A549 (cell line): Measurements from ENCODE around the gene HSPB9.

Experiments used
- CEBPB ChIP-seq, 2 experiments: fragments of >200 bp in 1 of 2; sonication (Bioruptor Twin) in 1 of 2; formaldehyde crosslinking in 1 of 2; IDR thresholded peaks; 2 replicates each; pipeline ENCODE4 v1.6.1; 2012 to 2016
- EP300 ChIP-seq, 2 experiments: fragments of >200 bp; sonication (Bioruptor Twin); formaldehyde crosslinking; IDR thresholded peaks; 2 replicates in 1 of 2; 3 replicates in 1 of 2; pipeline ENCODE4 v1.6.1; 2016 to 2017
- ESRRA ChIP-seq: fragments of 150-350 bp; IDR thresholded peaks from 2 replicates; pipeline ENCODE4 v1.6.1; 2014; ENCODE audit warnings: mild to moderate bottlenecking, low read length, borderline replicate concordance
- FOXS1 ChIP-seq: fragments of 250-450 bp; sonication (Bioruptor Pico); IDR thresholded peaks from 2 replicates; pipeline ENCODE4 v1.5.0; 2020; ENCODE audit warnings: mild to moderate bottlenecking, moderate library complexity
- HDAC2 ChIP-seq: fragments of 200-600 bp; sonication (generic); IDR thresholded peaks from 2 replicates; pipeline ENCODE4 v1.6.1; 2016
- JUN ChIP-seq, 2 experiments: fragments of >200 bp; sonication (Bioruptor Twin); formaldehyde crosslinking; IDR thresholded peaks; 2 replicates in 1 of 2; 3 replicates in 1 of 2; pipeline ENCODE4 v1.6.1; 2016 to 2017
- PHF8 ChIP-seq: fragments of 200-600 bp; sonication (generic); IDR thresholded peaks from 2 replicates; pipeline ENCODE4 v1.6.1; 2016; ENCODE audit warnings: low read depth, mild to moderate bottlenecking, antibody characterized with exemption, moderate library complexity, borderline replicate concordance
- RAD21 ChIP-seq, 2 experiments: fragments of >200 bp in 1 of 2; sonication (Bioruptor Twin) in 1 of 2; formaldehyde crosslinking in 1 of 2; IDR thresholded peaks in 1 of 2; conservative IDR thresholded peaks in 1 of 2; 2 replicates in 1 of 2; 3 replicates in 1 of 2; pipeline ENCODE4 v1.6.1; 2012 to 2018; ENCODE audit warnings: inconsistent platforms in 1 of 2
- TP53 ChIP-seq: fragments of 250-450 bp; sonication (Bioruptor Pico); IDR thresholded peaks from 2 replicates; pipeline ENCODE4 v1.5.0; 2021; ENCODE audit warnings: mild to moderate bottlenecking, moderate library complexity
- TF ChIP-seq, protein P1 (sequence below): fragments of >200 bp; sonication (Bioruptor Twin); formaldehyde crosslinking; IDR thresholded peaks from 3 replicates; pipeline ENCODE4 v1.5.1; 2016
- TF ChIP-seq, protein P2 (sequence below): IDR thresholded peaks from 2 replicates; pipeline ENCODE4 v1.6.1; 2012
- TF ChIP-seq, protein P3 (sequence below): fragments of 450-650 bp; IDR thresholded peaks from 2 replicates; pipeline ENCODE4 v1.6.1; 2014; ENCODE audit warnings: antibody characterized with exemption

DNA sequence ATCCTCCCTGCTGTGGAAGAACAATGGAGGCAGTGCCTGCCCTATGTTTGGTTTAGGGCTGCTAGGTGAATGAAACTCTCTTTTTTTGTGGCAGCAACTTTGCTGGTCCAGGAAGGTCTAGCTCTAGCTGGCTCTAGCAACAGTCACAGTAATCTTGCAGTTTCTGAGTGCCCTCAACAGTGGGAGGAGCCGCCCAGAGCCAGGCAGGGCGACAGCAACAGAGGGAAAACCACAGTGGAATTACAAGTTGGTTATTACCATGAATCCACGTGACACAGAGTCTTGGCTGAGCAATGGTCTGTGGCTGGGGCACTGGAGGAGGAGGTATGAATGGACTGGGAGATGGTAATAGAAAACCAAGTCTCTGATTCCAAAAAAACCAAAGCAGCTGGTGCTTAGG, 10.3 kb downstream of the HSPB9 start:
- TF ChIP-seq, protein P1, sequence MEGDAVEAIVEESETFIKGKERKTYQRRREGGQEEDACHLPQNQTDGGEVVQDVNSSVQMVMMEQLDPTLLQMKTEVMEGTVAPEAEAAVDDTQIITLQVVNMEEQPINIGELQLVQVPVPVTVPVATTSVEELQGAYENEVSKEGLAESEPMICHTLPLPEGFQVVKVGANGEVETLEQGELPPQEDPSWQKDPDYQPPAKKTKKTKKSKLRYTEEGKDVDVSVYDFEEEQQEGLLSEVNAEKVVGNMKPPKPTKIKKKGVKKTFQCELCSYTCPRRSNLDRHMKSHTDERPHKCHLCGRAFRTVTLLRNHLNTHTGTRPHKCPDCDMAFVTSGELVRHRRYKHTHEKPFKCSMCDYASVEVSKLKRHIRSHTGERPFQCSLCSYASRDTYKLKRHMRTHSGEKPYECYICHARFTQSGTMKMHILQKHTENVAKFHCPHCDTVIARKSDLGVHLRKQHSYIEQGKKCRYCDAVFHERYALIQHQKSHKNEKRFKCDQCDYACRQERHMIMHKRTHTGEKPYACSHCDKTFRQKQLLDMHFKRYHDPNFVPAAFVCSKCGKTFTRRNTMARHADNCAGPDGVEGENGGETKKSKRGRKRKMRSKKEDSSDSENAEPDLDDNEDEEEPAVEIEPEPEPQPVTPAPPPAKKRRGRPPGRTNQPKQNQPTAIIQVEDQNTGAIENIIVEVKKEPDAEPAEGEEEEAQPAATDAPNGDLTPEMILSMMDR, result no peak
- TF ChIP-seq CEBPB (IDR thresholded peaks at IDR 0.05) (no peak), JUN (IDR thresholded peaks at IDR 0.05) (no peak), EP300 (IDR thresholded peaks at IDR 0.05) (no peak), TP53 (CRISPR knock-in tag) (no peak), PHF8 (no peak), HDAC2 (no peak), RAD21 (conservative IDR thresholded peaks at IDR 0.05 in 1 of 2, IDR thresholded peaks at IDR 0.05 in 1 of 2) (no peak), FOXS1 (CRISPR knock-in tag) (no peak), ESRRA (no peak)
- TF ChIP-seq, protein P2, sequence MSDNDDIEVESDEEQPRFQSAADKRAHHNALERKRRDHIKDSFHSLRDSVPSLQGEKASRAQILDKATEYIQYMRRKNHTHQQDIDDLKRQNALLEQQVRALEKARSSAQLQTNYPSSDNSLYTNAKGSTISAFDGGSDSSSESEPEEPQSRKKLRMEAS, result no peak
- TF ChIP-seq, protein P3, sequence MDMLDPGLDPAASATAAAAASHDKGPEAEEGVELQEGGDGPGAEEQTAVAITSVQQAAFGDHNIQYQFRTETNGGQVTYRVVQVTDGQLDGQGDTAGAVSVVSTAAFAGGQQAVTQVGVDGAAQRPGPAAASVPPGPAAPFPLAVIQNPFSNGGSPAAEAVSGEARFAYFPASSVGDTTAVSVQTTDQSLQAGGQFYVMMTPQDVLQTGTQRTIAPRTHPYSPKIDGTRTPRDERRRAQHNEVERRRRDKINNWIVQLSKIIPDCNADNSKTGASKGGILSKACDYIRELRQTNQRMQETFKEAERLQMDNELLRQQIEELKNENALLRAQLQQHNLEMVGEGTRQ, result no peak
